GM21576 (cell line): ENCODE results near the gene LRMDA.

Experiments
- ATAC-seq: cut with Tn5 transposase; IDR thresholded peaks from one replicate; pipeline ENCODE4 v1.9.1; 2021; ENCODE audit warnings: mild to moderate bottlenecking, moderate library complexity; ENCODE audit not compliant: unreplicated experiment

LRMDA gene

GRCh38 chr10:75935650-75936400 is 504.4 kb downstream of the LRMDA start:
- no peak for ATAC-seq

DNA sequence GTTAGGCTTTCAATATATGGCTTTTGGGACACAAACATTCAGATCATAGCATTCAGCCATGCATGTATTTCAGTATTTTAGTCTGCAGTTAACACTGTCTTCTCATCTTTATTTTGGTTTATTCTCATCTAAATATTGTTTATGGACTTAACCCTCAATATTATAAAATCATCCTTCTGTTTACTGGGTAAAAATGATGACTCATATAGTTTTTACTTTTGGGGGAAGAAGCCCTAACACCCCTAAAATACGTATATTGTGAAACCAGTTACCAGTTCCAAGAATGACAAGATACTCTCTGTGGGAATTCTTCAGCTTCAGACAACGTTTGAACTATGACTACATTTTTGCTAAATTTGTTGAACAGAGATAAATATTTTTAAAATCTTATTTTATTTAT is 505.4 kb downstream of the LRMDA start:
- no peak for ATAC-seq

- no peak for ATAC-seq
These were observed 506.4 kb downstream of the LRMDA start for GRCh38 chr10:75937823-75938222.

GRCh38 chr10:75938380-75939122 is 507.1 kb downstream of the LRMDA start:
- ATAC-seq: no peak

- ATAC-seq: no peak
These were observed 508.1 kb downstream of the LRMDA start for GRCh38 chr10:75939541-75939940.

DNA sequence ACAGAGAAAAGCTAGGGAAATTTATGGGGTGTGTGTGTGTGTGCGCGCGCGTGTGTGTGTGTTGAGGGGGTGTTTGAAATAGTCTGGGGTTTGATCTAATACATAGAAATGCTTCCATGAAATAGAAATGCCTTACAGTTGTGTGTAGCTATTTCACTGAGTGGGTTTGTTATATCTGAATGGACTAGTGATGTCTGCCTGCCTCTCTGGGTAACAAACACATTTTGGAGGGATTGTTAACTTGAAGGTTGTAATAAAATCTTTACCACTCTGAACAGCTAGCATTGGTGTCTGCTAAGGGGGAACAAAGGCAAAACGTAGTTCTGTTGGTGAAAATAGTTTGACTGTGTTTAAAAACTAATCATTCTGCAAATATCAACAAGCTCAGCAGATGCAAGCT is 509.3 kb downstream of the LRMDA start:
- ATAC-seq: no peak

GRCh38 chr10:75941223-75941801 is 509.9 kb downstream of the LRMDA start:
- no peak for ATAC-seq

GRCh38 chr10:75944061-75944460 is 512.6 kb downstream of the LRMDA start:
- no peak for ATAC-seq

GRCh38 chr10:75948583-75948982 is 517.2 kb downstream of the LRMDA start:
- ATAC-seq: no peak

GRCh38 chr10:75950307-75950706 is 518.9 kb downstream of the LRMDA start:
- no peak for ATAC-seq

DNA sequence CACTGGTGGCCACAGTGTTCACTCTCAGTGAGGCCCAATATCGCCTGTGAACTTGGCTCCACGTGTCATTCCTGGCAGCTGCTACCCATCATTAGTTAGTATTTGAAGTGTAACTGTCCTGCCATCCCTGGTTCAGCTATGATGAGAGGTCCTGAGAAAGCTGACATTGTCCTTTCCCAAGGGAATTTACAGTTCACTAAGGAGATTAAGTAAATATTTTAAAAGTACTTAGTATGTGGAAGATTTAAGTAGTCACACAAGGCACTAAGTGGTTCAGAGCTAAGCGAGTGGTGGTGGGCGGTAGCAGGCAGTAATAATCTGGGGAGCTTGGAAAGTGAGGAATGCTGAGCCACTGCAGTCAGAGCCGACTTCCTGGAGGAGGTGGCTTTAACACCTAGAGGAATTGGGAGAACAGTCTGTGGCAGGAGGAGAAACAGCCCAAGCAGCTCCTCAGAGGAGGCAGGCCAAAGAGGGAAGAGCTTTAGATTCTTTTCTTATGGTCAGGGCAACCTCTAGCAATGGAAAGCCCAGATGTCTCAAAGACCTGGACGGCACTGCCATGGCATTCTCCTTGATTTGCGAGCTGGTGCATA is 519.7 kb downstream of the LRMDA start:
- no peak for ATAC-seq

- ATAC-seq: no peak
These were observed 520.2 kb downstream of the LRMDA start for GRCh38 chr10:75951627-75952026.

DNA sequence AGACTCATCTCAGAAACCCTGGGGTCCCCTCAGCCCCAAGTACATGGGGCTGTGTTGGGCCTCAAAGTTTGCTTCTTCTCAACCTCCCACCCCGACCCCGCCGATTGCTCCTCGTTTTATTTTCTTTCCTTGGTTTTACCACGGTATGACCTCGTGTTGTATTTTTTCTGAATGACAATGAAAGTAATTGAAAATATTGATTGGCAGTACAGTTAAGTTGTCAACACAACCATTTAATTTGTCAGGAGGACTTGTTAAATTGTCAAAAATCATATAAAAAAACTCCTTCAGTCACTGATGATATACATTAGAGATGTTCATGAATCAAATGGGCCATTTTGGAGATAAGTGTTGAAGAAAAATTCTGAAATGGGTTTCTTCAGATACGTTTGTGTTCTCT is 520.7 kb downstream of the LRMDA start:
- ATAC-seq: no peak

DNA sequence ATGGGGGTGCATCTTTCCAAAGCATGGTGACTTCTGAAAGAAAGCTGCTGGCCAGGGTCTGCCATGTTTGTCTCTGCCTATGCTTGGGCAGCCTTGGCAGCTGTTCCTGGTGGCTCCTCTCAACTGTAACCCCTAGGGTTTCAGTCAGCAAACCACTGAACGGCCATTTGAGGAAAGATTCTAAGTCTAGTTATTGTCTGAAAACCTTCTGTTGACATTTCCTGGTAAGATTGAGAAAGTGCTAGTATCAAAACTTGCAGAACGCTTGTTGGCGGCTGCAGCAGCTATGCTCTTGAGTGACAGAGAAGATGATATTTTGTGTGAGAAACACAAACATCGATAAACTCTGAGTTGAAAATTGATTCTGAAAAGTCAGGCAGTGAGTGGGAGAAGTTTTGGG is 523.1 kb downstream of the LRMDA start:
- ATAC-seq: no peak

DNA sequence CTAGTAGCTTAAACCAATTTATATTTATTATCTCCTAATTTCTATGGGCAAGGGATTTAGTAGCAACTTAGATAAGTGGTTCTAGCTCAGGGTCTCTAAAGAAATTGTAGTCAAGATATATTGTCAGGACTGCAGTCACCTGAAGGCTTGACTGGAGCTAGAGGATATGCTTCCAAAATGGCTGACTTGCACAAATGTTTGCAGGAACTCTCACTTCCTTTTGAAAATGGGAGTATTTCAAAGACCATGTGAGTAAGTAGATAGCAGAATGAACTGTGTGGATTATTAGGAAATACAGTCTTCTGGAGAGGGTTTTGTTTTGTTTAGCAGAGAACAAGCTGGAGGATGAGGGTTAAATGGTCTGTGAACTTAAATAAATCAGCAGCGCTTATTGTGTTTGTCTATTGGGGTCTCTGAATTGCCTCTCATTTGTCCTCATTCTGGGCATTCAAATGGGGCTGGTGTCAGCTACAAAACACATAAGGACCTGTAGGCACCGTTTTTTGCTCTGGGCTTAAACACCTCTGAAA is 524.6 kb downstream of the LRMDA start:
- no peak for ATAC-seq

GRCh38 chr10:75956624-75957023 is 525.2 kb downstream of the LRMDA start:
- no peak for ATAC-seq

DNA sequence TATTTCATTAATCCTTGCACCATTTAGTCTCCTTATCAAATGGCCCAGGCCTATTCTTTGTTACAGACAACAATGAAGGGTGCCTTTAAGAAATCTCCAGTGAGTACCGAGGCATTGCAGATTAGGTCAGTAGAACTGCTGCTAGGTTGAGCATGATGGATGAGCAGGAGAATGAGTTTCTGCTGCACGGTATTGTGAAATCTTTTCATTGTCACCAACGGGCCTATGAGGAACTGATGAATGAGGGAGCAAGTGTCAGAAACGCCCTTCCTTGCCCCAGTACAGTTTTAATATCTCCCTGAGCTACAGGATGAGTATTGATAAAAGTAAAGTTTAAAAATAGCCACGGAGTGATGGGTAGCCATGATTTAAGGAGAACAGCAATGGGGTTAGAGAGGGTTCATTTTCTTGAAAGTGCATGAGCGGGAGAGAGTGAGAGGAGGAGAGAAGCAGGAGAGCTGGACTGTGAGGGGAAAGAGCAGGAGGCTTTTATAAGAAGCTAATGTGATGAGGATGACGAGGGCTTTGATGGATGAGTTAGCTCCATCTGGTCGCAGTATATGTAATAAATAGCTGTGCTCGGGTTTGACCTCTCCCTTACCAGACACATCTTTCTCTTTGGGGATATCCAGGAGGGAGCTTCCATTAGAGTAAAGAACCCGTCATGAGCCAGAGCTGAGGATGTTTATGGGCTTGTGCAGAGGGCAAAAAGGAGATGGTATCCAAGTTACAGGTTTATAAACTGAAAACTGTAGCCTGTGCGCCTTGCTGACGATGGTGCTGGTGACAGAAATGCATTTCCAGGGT is 526.1 kb downstream of the LRMDA start:
- no peak for ATAC-seq

GRCh38 chr10:75959209-75959608 is 527.8 kb downstream of the LRMDA start:
- no peak for ATAC-seq

- ATAC-seq: no peak
These were observed 528.5 kb downstream of the LRMDA start for GRCh38 chr10:75959912-75960311.

GRCh38 chr10:75962395-75963061 is 531.1 kb downstream of the LRMDA start:
- ATAC-seq: no peak
